Measurements from ENCODE around the gene POLR3H.
"Not testable (repeated sequence)": the region's sequence is repeated elsewhere in the genome, so short reads cannot be mapped to it uniquely, and the experiment has no call there.

POLR3H gene

DNA sequence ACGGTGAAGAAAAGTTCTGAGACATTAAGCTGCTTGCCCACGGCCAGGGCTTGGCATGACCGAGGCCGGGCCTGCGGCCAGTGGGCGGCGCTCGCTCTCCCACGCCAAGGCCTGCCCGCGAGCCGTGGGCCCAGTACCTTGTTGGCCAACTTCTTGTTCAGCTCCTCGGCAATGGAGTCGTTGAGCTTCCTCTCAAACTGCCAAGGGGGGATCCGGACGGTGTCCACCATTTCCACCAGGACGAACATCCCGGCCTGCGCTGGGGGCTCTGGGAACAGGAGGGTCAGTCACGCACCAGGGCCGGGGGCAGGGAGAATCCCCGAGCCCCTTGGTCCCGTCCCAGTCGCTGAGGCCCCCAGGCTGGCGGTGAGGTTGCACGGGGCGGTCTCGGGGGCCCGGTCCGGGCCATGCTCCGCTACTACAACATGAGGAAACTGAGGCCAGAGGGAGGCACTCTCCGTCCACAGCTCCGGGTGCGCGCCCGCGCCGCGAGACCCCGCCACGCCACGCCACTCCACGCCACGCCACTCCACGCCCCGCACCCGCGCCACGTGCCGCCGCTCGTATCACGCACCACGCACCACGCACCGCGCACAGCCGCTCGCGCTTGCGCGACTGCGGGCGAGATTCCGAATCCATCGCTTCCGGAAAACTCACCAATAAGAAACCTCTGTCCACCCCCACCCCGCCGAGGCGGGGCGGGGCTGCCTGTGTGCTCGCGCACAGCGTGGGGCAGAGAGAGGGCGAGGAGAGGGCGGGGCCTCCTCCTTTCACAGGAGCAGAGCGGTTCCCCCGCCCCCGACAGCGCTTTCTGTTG is at the start of gene POLR3H:
POLR3H (minus strand) TSS at position 617 of the 817 bp plus-strand sequence; CDS start at position 248, 369 bp downstream.
- peak; percentile 95 for DNase-seq

DNA sequence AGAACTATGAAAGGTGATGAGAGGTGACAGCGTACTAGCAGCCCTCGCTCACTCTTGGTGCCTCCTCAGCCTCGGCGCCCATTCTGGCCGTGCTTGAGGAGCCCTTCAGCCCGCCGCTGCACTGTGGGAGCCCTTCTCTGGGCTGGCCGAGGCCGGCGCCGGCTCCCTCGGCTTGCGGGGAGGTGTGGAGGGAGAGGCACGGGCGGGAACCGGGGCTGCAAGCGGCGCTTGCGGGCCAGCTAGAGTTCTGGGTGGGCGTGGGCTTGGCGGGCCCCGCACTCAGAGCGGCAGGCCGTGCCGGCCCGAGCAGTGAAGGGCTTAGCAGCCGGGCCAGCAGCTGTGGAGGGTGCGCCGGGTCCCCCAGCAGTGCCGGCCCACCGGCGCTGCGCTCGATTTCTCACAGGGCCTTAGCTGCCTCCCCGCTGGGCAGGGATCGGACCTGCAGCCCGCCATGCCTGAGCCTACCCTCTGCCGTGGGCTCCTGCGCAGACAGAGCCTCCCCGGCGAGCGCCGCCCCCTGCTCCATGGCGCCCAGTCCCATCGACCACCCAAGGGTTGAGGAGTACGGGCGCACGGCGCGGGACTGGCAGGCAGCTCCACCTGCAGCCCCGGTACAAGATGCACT is 49.2 kb upstream of the POLR3H start:
- DNase-seq = not testable (repeated sequence)

- DNase-seq = peak; percentile 97
Measured at GRCh38 chr22:41589391-41590241, 45.3 kb upstream of the POLR3H start, which contains the start of gene PMM1. Gene PMM1 (minus strand): TSS chr22:41589840. CDS start chr22:41589805, 35 bp downstream.

DNA sequence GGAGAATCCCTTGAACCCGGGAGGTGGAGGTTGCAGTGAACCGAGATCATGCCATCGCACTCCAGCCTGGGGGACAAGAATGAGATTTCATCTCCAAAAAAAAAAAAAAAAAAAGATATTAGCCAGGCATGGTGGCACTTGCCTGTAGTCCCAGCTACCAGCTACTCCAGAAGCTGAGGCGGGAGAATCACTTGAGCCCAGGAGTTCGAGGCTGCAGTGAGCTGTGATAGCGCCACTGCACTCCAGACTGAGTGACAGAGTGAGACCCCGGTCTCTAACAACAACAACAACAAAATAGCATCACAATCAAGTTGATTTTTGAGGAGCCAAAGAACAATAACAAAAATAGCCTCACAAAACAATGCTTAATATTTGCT is 43.1 kb upstream of the POLR3H start:
- no peak for DNase-seq

DNA sequence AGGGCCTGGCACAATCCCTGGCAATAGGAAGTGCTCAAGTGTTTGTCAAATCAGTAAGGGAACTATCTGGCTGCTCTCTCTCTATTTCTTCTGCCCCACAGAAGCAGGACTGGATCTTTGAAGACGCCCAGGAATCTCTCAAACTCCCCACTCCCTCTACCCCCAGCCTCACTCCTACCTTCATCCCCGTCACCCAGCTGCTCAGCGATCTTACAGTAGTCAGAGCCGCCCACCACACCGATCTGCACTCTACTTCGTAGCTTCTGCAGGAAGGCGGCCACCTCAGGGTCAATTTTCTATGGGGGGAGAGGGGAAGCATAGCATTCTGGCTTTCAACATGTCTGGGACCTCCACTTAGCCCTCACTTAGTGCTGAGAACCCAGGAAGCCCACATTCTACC is 41.6 kb upstream of the POLR3H start:
- no peak for DNase-seq

GRCh38 chr22:41584881-41585280 is 40.6 kb upstream of the POLR3H start:
- DNase-seq = no peak

DNA sequence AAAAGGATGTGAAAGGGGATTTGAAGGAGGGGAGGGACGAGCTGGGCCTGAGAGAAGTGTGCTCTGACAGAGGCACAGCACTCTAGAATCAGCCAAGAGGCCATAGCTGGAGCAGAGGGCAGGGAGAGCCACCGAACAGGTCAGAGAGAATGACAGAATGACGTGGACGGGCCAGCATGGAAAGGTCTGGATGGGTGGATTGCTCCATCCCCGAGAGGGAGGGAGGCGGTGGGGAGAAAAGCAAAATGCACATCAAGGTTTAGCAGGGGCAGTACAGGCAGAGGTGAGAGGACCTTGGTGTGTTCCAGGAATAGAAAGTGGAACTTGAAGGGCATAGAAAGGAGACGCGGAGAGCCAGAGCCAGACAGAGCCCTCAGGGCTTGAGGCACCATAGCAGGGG is 38.4 kb upstream of the POLR3H start:
- DNase-seq = no peak

GRCh38 chr22:41579997-41580355 is 35.7 kb upstream of the POLR3H start:
- DNase-seq = no peak

DNA sequence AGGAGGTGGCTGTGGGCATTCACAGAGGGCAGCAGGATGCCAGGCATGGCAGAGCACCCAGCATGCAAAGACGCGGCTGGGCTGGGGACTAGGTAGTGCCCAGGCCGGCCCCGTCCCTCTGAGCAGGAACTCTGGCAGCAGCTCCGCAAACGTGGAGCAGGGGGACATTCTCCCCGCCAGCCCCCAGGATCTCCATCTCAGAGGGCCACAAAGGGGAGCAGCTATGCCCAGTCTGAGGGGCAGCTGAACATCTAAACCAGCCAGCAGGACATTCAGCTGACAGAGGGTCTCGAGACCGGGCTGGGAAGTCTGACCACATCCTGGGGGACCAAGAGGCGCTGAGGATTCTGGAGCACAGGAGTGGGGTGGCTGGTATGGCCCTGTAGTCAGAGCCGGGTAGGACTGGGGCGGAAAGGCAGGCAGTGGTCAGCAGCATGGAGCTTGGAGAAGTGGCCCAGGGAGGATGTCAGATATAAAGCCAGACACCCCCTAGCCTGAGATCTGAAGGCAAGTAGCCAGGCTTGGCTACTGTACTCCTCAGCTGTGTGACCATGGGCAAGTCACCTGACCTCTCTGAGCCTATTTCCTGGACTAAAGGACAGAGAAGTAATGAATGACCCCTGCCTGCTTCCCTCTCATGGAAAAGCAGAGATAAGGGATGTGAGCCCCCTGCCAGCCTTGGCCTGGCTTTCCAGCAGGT is 35.2 kb upstream of the POLR3H start:
- no peak for DNase-seq

GRCh38 chr22:41578818-41579217 is 34.5 kb upstream of the POLR3H start:
- no peak for DNase-seq

- DNase-seq = no peak
Measured at GRCh38 chr22:41578114-41578513, 33.8 kb upstream of the POLR3H start.

- peak; percentile 13 for DNase-seq
Measured at GRCh38 chr22:41576877-41577276, 32.6 kb upstream of the POLR3H start.

GRCh38 chr22:41575533-41575932 is 31.3 kb upstream of the POLR3H start:
- DNase-seq = no peak

DNA sequence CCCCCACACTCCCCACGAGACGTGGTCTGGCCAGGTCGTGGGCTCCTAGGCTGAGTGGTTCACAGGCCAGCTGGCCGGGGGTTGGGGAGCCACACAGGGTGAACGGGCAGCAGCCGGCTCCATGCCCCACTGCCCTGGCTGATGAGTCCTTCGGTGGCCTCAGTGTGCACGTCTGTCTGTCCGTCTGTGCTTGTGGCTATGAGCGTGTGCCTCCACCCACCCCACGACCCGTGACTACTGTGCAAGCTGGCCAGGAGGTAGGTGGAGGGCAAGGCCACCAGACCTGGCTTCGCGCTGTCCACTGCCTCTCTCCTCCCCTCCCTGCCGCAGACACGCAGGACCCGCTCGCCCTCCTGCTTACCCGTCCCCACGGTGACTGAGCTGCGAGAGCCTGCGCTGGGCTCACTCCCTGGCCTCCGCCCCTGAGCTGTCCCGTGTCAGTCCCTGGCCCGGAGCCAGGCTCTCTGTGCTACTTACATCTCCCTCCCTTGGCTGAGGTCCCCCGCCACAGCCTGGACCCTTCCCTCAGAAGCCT is 30.6 kb upstream of the POLR3H start:
- no peak for DNase-seq

- no peak for DNase-seq
Measured at GRCh38 chr22:41573677-41574076, 29.4 kb upstream of the POLR3H start.

DNA sequence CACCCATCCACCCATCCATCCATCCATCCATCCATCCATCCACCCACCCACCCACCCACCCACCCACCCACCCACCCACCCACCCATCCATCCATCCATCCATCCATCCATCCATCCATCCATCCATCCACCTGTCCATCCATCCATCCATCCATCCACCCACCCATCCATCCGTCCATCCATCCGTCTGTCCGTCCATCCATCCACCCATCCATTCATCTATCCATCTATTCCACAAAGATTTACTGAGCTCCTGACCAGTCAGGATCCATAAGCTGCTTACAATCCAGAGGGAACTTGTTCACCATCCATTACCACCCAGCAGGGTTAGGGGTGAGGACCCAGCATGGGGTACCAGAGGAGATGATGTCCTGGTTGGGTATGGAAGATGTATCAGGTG is 28.0 kb upstream of the POLR3H start:
- not testable (repeated sequence) for DNase-seq

DNA sequence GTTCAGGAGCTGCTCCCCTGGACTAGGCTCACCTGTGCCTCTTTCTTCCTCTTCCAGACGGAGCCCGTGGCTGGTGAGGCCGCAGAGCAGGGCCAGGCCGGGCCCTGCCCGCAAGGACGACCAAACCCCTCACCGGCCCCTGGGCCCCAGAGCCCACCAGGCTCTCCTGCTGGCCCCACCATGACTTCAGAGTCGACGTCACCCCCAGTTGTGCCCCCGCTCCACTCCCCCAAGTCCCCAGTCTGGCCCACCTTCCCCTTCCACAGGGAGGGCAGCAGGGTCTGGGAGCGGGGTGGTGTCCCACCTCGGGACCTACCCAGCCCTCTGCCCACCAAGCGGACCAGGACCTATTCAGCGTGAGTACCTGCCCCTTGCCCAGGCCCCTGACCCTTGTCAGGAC is 27.5 kb upstream of the POLR3H start:
- no peak for DNase-seq

- DNase-seq = no peak
Measured at GRCh38 chr22:41570221-41570620, 26.0 kb upstream of the POLR3H start.

DNA sequence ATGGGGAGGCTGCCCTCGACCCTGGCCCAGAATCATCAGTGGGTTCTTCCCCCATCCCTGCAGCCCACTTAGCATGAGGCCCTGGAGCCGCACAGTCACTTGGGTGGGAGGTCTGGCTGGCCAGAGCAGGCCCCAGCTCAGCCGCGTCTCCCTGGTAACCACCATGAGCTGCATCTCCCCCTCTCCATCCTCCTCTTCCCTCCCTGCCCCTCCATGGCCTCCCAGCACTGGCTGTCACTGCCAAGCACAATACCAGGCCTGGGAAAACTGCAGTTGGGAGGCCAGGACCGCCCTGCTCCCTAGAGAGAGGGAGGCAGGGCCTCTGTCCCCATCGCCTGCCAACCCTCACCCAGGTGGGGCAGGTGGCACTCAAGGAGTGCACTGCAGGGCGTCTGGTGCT is 24.5 kb upstream of the POLR3H start:
- no peak for DNase-seq

- no peak for DNase-seq
Measured at GRCh38 chr22:41567512-41567768, 23.2 kb upstream of the POLR3H start.

DNA sequence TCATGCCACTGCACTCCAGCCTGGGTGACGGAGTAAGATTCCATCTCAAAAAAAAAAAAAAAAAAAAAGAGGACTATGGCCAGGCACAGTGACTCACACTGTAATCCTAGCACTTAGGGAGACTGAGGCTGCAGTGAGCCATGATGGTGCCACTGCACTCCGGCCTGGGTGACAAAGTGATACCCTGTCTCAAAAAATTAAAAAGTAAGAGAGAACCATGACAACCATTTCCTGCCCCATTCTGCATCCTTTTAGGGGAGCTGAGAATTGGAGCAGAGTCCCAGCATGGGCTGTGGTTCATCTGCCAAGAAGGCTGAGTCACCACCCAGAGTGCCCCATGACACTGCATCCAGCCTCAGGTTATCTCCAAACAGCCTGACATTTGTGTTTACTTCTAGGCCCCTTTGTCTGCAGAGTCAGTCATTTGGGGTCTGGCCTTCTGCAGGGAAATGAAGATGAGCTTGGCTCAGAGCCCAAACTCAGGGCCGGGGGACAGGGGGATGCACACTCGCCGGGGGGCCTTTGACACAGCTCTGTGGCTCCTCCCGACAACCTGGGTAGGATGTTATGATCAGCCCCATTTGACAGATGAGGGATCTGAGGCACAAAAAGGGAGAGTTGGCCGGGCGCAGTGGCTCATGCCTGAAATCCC is 21.3 kb upstream of the POLR3H start:
- DNase-seq = no peak

DNA sequence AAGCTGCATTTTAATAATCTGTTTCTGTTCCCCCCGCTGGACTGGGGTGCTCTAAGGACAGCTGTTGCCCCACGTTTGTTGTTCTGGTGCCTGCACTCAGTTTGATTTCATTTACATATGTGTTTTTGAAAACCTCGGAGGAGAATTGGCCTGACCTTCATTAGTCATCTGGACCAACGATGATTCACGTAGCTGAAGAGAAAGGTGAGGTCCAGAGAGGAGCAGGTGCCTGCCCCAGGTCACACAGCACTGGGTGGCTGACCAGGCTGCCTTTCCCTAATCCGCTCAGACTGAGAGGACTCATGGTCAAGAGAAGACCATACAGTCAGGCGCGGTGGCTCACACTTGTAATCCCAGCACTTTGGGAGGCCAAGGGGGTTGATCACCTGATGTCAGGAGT is 20.3 kb upstream of the POLR3H start:
- DNase-seq = no peak
